Ecto neural progenitor cell (in vitro differentiated cells): ENCODE data around the gene VPS35L.

ENCODE experiments used
- DNase-seq: peaks from one replicate; pipeline ENCODE4 v3.0.0-alpha.2; 2018; ENCODE audit warnings: low spot score

Gene VPS35L

GRCh38 chr16:19749571-19750080 is 194.1 kb downstream of the VPS35L start:
- no peak for DNase-seq
